GM19395 (cell line): Measurements from ENCODE around the gene PLCB1.

Experiments used
- ATAC-seq: cut with Tn5 transposase; IDR thresholded peaks from one replicate; pipeline ENCODE4 v1.9.1; 2021; ENCODE audit warnings: mild to moderate bottlenecking, moderate library complexity; ENCODE audit not compliant: unreplicated experiment

PLCB1 gene

DNA sequence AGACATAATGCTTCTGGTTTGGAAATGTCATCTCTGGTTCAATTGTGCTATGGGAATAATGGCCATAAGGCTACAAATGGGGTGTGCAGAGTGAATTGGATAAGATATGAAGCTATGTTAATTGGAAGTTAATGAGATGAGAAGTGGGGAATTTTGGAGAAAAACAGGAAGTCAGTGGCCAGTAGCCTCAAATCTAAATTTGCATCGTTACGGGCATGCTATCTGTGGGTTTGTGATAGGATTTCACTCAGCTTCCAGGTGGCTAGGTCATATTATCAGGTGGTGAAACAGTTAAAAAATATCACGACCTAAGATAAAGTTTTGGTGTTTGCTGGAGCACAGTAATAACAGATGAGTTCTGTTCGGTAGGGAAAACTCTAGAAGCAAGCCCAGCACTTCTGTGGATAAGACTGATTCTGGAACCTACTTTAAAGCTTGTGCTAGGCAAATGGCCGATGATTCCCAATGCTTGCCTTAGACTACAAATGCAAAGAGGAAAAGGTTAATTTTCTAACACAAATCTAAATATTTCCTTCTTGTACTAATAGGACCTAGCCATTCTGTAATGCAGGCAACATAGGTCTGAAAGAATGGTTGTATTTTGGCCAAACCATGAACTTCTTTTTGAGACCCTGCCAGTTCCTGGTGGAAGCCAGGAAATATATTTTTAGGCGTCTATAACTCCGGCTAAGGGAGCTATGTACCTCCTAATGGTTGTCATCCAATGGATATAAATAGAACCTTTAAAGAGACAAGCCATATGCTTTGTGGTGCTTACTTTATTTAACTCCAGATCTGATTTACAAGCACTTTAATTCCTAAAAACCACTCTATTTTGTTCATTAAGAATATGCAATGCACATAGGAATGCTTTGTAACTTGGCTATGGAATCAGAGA lies 111.0 kb downstream of the PLCB1 start:
- no peak for ATAC-seq

GRCh38 chr20:8244637-8245036 lies 112.6 kb downstream of the PLCB1 start:
- ATAC-seq: no peak

DNA sequence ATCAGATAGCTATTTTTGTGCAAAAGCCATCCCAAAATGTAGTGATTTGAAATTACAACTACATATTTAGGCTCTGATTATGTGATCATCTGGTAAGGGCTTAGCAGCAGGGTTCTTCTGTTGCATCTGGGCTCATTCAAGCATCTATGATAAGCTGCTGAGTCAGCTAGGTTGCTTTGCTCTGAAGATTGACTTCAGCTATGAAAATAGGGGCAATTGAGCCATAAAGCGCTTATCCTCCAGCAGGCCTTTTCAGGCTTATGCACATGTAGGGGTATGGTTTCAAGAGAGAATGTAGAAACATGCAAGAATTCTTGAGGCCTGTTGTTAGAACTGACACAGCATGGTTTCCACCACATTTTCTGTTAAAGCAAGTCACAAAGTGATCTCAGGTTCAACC lies 114.1 kb downstream of the PLCB1 start:
- ATAC-seq: no peak

DNA sequence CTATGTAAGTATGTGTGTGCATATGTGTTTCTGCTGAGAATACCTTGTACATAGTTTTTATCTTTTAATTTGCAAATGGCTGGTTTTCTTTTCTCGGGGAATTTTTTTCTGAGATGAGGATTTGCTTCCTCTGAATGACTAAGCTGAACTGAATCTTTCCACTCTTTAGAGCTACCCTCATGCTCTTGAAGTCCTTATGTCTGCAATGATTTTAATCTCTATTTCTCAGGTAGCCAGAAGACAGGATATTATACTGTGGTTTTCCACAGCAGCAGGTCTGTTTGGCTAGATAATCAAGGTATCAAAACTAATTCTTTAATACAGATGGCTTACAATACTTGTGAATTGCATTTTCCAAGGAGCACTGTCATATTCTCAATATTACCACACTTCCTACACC lies 114.7 kb downstream of the PLCB1 start:
- no peak for ATAC-seq

GRCh38 chr20:8248051-8248450 lies 116.0 kb downstream of the PLCB1 start:
- no peak for ATAC-seq

GRCh38 chr20:8249634-8250033 lies 117.6 kb downstream of the PLCB1 start:
- no peak for ATAC-seq

- ATAC-seq: no peak
These were observed 118.6 kb downstream of the PLCB1 start for GRCh38 chr20:8250539-8251200.

DNA sequence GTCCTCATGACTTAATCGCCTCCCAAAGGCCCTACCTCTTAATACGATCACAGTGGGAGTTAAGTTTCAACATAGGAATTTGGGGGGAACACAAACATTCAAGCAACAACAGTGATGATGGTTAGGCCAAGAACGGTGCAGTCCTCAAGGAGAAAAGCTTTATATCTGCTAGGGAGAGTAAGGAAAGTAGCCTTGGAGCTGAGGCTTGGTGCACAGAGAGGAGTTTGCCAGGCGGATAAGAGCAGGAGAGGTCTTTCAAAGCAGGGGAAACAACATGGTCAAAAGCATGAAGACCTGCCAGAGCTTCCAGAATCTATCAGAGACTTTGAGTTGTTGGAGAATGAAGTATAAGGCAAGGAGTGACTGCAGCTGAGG lies 119.1 kb downstream of the PLCB1 start:
- ATAC-seq: no peak

DNA sequence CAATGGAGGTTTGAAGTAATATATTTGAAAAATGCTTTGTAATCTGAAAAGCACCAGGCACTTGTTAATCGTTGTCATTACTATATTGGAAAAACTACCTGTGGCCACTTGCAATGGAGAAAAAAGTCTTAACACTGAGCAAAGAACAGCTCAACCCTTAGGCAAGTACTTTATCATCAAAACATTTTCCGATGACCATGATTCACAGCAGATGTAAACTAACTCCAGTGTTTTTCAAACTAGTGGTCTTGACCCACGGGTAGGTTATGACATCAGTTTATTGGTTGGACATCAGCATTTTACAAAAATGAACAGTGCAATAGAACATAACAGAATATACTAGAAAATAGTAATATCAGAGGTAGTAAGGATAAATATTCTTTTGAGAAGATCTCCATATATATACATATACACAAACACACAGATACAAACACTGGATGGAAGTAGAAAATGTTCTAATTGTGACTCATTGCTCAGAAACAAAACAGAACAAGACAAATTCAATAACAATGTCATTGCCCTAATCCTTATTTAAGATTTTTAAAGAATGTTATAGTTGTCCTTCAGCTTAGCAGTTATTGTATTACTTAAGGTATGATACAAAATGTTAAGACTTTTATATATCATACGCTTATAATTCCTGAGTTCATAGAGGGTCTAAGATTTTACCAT lies 123.0 kb downstream of the PLCB1 start:
- no peak for ATAC-seq

DNA sequence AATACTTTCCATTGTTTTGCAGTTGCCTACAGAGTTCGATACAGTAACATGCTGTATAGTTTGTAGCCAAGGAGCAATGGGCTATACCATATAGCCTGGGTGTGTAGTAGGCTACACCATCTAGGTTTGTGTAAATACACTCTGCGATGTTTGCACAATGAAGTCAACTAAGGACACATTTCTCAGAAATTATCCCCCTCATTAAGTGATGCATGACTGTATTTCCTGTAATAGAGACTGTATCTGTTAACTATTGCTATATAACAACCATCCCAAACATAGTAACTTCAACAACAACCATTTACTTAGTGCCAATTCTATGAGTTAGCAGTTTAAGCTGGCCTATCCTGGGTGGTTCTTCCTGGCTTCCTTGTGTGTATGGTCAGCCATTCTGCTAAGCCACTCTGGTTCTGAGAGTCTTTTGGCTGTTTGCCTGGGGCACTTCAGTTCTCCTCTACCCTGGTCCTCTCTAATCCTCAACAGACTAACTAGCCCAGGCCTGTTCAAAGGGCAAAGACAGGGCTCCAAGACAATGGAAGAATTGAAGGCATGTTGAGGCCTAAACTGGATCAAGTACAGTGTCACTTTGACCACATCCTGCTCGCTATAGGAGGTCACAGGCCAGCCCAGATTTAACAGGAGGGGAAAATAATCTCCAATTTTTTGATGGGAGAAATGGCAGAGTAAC lies 124.0 kb downstream of the PLCB1 start:
- no peak for ATAC-seq

DNA sequence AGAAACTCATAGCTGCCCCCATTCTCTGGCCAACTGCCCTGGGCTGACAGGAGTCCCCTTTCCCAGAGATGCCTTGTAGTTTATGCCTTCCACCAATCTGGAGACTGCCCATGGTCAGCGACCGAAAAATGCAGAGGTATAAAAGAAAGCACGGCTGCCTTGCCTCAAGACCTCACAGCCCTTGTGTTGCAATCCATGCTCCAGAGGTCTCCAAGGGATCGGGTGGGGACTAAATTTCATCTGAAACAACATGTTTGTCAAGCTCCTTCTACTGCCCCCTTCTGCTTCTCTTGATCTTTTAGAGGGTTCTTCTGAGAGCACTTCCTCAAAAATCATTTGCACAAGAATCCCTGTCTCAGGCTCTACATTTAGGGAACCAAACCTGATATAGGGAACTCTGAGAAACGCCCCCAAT lies 128.8 kb downstream of the PLCB1 start:
- no peak for ATAC-seq

GRCh38 chr20:8262721-8263120 lies 130.7 kb downstream of the PLCB1 start:
- no peak for ATAC-seq

DNA sequence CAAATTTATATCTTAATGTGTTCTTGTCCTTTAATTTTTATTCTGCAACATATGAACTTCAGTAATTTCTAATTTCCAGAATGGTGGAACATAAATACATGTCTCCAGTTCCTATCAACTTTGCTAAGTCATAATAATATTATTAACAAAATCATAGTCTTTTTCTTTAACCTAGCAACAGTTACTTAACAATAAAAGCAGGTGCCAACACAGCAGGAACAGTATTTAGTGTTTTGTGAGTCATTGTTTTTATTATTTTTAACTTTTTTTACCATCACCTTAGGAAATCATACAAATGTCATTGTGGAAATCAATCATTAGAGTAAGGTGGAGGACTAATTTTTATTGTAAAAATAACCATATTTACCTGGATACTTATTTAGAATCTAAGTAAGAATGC lies 133.5 kb downstream of the PLCB1 start:
- no peak for ATAC-seq

DNA sequence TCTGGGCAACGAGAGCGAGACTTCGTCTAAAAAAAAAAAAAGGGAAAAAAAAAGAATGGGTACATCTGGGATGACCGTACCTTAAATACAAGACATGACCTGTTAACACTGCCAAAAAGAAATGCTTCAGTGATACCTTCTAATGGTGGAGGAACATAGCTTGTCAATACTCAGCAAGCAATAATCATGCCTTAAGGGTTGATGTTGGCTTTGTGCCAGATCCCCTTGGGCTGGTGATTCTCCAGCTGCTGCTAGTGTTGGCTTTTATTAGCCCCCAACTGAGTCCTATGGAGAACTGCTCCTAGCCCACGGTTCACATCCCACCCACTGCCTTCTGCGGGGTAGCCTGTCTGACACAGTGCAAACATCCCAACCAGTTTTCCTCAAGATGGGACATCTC lies 134.9 kb downstream of the PLCB1 start:
- ATAC-seq: no peak

DNA sequence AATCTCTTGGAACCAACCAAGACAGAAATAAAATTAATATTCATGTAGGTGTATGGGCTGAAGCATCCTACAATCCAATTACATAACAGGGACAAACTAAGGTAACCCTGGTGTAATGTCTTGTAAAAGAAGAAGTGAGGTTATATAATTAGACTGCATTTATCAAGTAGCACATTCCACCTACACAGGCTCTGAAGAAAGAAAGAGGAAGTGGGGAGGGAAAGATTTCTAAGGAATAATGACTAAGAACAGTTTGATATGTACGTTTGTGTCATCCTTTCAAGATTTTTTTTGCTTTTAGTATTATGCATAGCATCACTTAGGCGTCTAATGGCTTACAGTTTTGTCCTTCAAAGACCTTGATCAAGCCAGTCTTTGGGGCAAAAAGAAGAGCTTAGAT lies 139.7 kb downstream of the PLCB1 start:
- no peak for ATAC-seq

- no peak for ATAC-seq
These were observed 140.7 kb downstream of the PLCB1 start for GRCh38 chr20:8272766-8273165.

- ATAC-seq: no peak
These were observed 152.8 kb downstream of the PLCB1 start for GRCh38 chr20:8284902-8285301.

DNA sequence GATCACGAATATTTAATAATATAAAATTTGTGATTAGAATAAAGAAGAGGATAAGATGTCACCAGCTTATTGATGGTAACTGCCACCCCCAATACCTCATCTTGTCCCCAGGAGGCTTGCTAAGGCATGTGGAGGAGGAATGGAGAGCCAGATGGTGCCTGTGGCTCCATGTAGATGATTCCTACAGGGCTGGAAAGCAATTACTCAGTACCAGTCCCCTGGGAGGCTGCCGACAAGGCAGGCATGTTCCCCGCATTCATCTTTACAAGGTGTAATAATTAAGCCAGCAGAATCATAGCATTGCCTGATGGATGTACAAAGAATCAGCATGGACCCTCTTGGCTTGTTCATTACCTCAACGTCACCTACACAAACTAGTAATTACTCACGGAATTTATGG lies 155.3 kb downstream of the PLCB1 start:
- ATAC-seq: no peak

DNA sequence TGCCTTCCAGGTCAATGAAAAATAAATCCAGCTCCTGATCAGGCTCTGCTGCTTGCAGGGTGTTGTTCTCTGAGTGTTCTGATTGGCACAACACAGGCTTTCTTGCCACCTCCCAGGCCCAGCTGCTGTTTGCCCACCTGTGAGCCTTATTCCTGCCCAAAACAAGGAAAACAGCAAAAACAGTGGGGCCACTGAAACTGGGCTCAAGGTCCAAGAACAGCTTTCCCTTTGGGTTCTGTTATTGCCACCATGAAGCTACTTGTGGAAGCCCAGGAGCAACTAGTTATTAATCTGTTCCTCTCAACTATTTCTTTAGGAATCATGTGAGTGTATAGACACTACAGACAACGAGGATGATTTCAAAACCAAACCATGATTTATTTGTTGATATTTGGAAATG lies 159.1 kb downstream of the PLCB1 start:
- no peak for ATAC-seq

- no peak for ATAC-seq
These were observed 159.8 kb downstream of the PLCB1 start for GRCh38 chr20:8291873-8292272.

DNA sequence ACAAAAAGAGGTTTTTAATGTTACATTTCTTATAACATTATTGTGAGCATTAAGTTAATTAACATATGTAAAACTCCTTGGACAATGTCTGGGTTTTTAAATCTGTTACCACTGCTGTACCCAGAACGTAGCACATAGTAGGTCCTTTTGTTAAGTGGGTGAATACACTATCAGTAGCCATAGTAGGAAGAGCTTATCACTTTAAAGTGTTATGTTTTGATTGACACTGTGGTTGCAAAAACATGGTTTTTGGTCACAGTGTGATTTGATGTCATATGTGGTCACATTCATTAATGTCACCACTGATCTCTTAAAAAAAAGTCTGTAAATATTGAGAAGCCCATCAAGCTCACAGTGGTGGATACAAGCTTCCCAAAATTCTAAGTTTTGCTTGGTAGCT lies 160.7 kb downstream of the PLCB1 start:
- no peak for ATAC-seq
